ENCODE data around the gene DSE.

Gene DSE

DNA sequence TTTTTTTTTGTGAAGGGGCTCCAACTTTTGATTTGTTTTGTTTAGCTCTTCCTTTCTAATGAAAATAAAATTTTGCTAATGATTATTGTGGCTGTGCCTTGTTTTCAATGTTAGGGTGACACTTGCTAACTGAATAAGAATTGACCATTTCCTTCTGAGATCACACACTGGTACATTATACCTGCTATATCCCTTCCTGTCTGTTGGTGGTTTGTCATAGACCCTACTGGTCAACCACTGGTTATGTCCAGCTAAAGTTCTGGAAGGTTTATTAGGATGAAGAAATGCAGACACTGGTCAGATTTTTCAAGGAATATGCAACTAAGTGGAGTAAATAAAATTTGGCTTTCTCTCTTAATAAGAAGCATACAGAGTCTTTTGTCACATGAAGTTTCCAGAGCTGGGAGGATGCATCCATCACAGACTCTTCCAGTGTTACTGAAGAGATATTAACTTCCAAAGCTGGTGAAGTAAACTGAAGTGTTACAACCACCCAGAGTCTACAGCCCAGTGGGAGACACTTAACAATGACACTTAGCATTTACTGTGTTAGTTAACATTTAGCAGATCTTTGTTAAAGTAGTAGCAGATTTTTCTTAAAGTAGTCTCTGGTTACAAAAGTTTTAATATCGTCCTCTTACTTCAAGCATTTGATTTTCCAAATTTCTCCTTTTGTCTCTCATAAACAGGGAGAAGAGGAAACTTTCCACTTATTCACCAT, 121.0 kb downstream of the DSE start:
- DNase-seq = no peak

DNA sequence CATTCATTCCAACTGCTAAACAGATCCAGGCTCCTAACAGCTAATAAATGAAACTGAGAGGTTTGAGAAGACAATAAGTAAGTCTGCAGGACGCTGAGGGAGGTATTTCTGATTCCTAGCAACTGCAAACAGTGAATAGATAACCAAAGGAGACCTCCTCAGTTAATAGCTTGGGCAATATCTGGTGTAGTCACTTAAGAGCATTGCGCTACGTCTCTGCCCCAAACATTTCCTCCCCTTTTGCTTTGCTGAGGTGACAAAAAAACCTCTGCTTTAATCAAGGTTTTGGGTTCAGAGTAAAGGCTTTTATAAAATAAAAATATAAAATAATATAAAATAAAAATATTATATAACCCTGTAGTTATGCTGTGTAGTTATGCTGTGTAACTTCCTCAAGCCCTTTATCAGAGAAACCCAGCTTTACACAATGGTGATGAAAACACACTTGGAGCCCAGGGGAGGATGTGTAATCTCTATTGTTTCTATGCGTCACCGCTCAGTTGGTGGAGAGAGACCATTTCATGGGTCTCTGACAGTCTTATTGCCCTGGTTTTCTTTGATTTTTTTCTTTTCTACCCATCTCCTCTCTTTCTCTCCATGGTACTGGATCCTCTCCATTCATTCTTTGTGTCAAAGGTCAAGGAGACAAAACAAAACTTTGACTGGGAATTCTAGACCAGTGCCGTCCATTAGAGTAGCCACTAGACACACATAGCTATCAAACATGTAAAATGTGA, 121.8 kb downstream of the DSE start:
- DNase-seq = no peak

Measured in NCI-H526 treated with DMSO at 0.1 percent for 48 hours (cell line).